ENCODE data around the gene ZNF644.
"Not testable (repeated sequence)": the region's sequence is repeated elsewhere in the genome, so short reads cannot be mapped to it uniquely, and the experiment has no call there.

Gene ZNF644

DNA sequence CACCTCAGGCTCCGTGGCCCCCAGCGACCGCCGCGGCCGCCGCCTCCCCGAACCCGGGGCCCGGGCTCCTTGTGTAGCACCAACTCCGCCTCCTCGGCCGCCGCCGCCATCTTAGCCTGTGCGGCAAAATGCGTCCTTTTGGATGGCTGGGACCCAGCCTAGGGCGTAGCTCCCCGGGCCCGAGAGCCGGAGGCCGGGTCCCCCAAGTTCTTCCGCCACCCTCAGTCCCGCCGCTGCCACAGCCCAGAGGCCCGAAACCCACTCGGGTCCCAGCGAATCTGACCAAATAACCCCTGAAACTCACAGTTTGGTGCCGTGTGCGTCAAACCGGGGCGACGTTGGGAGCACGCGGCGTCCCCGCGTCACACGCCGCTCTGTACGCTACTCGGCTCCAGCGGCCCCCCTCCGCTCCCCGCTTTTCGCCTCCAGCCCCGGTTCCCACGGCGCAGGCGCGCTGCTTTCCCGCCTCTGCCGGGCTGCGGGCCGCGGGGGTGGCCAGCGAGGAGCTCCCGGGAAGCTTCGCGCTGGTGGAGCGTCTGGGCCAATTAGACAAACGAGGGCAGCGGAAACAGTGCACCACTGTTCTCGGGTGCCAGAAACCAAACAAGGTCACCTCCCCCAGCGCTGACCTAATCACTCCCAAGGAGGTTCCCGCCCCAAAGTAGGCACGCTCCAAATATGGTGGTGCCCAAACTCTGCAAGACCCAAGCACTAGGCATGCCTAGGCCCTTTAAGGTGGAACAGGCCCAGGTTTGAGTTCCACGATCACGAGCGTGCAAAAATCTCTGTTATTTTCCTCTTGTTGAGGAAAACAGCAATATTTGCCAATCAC lies at the start of gene ZNF644:
ZNF644 (minus strand) TSS at position 350 of the 832 bp plus-strand sequence. CDS start 39,682 bp downstream, outside the sequence.
- Histone ChIP-seq H3K36me3 (ENCODE audit: insufficient read depth, low read length) (no peaks in the 10 kb centered on the region; the same call in 1 of the 2 replicates), H3K9me3 (ENCODE audit: control insufficient read depth, insufficient read depth, low read length) (no peaks in the 10 kb centered on the region), H3K9ac (ENCODE audit: low read depth, low read length) (peak within 1 kb of the TSS; percentile 90), H3K4me1 (ENCODE audit: insufficient read depth, low read length) (peaks cover 9% of the 10 kb centered on the region)

DNA sequence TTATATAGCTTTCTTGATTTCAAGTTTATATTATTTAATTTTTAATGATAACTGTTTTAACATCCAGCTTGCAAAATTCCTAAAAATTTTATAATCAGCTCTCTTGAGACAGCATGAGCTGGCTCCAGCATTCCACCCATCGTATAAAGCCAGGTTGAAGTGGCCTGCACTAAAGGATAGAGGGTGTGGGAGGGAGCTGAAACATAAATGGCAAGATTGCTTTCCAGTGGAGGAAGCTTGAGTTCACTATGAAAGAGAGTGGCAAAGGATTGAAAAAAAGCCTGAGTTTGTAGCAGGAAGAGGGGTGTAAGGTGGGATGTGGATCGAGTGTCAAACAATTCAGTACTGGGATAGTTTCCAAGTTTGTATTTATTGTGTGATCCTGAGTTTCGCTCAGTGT lies 48.5 kb upstream of the ZNF644 start:
- Histone ChIP-seq H3K9ac (ENCODE audit: low read depth, low read length) (no peak overlapping the region), H3K4me1 (ENCODE audit: insufficient read depth, low read length) (peaks cover 7% of the 10 kb centered on the region; the same call in 1 of the 2 replicates), H3K9me3 (ENCODE audit: control insufficient read depth, insufficient read depth, low read length) (no peaks in the 10 kb centered on the region), H3K36me3 (ENCODE audit: insufficient read depth, low read length) (no peaks in the 10 kb centered on the region)

DNA sequence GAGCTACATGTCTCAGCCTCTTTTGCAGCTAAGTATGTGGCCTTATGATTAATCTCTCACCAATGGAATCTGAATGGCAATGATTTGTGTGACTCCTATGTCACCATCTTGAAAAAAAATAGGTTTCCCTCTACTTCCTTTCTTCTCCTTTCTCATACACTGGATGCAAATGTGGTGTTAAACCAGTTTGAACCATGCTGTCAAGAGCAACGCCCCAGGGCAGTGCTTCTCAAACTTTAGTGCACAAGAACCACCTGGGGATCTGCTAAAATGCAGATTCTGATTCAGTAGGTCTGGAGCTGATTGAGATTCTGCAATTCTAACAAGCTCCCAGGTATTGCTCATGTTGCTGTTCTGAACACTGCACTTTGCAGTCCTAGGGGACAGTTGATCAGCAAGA lies 44.7 kb upstream of the ZNF644 start:
- Histone ChIP-seq H3K36me3 (ENCODE audit: insufficient read depth, low read length) (no peaks in the 10 kb centered on the region), H3K9ac (ENCODE audit: low read depth, low read length) (no peak overlapping the region), H3K4me1 (ENCODE audit: insufficient read depth, low read length) (peaks cover 7% of the 10 kb centered on the region; the same call in 1 of the 2 replicates), H3K9me3 (ENCODE audit: control insufficient read depth, insufficient read depth, low read length) (no peaks in the 10 kb centered on the region; the same call in 1 of the 2 replicates)

DNA sequence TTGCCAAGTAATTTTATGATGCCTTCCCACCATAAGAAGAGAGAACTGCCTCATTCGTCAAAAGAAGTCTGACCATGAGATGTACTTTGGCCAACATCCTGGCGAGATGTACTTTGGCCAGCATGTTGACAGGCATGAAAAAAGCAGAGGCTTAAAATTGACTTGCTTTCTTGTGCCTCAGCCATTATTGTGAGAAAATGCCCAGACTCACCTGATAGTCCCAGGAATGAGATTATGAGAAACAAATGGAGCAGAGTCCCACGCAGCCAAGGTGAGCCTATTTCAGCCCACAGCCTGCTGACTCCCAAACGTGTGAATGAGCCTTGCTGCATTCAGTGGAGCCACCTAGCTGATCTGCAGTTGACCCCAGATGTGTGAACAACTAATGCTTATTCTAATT lies 43.5 kb upstream of the ZNF644 start:
- Histone ChIP-seq H3K9me3 (ENCODE audit: control insufficient read depth, insufficient read depth, low read length) (no peaks in the 10 kb centered on the region; the same call in 1 of the 2 replicates), H3K4me1 (ENCODE audit: insufficient read depth, low read length) (peaks cover 7% of the 10 kb centered on the region; the same call in 1 of the 2 replicates)

DNA sequence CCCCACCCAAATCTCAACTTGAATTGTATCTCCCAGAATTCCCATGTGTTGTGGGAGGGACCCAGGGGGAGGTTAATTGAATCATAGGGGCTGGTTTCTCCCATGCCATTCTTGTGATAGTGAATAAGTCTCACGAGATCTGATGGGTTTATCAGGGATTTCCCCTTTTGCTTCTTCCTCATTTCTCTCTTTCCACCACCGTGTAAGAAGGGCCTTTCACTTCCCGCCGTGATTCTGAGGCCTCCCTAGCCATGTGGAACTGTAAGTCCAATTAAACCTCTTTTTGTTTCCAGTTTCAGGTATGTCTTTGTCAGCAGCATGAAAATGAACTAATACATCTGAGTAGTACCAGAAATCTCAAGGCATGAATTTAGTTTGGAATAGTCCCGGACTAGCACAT lies 41.6 kb upstream of the ZNF644 start:
- not testable (repeated sequence) for H3K9ac ChIP-seq (ENCODE audit: low read depth, low read length); H3K36me3 ChIP-seq (ENCODE audit: insufficient read depth, low read length); H3K4me1 ChIP-seq (ENCODE audit: insufficient read depth, low read length); H3K9me3 ChIP-seq (ENCODE audit: control insufficient read depth, insufficient read depth, low read length)

More for the DNA sequence above, 43.5 kb upstream of the ZNF644 start:
- Histone ChIP-seq H3K36me3 (ENCODE audit: insufficient read depth, low read length) (no peaks in the 10 kb centered on the region), H3K9ac (ENCODE audit: low read depth, low read length) (no peak overlapping the region)

DNA sequence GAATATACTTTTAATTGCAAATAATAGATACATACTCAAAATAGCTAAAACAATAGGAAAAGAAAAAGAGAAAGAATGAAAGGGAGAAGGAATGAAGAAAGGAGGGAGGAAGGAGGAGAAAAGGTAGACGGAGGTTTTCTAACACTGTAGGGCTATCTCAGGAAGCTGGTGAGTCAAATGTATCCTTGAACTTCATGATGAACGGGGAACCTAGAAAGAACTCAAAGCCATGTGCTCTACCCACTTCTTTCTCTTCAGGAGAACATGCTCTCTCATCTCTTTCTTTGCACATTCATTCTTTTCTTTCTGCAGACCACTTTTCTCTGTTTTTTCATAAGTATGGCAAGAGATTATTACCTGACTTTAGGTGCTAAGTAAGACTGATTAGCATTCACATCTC lies 37.3 kb upstream of the ZNF644 start:
- H3K9ac ChIP-seq (ENCODE audit: low read depth, low read length), result no peak overlapping the region
- no peaks in the 10 kb centered on the region for H3K4me1 ChIP-seq (ENCODE audit: insufficient read depth, low read length)
- H3K36me3 ChIP-seq (ENCODE audit: insufficient read depth, low read length), result no peaks in the 10 kb centered on the region
- H3K9me3 ChIP-seq (ENCODE audit: control insufficient read depth, insufficient read depth, low read length), result no peaks in the 10 kb centered on the region

GRCh38 chr1:91057784-91058183 lies 35.9 kb upstream of the ZNF644 start:
- Histone ChIP-seq H3K9ac (ENCODE audit: low read depth, low read length) (no peak overlapping the region), H3K4me1 (ENCODE audit: insufficient read depth, low read length) (no peaks in the 10 kb centered on the region), H3K9me3 (ENCODE audit: control insufficient read depth, insufficient read depth, low read length) (no peaks in the 10 kb centered on the region), H3K36me3 (ENCODE audit: insufficient read depth, low read length) (no peaks in the 10 kb centered on the region)

DNA sequence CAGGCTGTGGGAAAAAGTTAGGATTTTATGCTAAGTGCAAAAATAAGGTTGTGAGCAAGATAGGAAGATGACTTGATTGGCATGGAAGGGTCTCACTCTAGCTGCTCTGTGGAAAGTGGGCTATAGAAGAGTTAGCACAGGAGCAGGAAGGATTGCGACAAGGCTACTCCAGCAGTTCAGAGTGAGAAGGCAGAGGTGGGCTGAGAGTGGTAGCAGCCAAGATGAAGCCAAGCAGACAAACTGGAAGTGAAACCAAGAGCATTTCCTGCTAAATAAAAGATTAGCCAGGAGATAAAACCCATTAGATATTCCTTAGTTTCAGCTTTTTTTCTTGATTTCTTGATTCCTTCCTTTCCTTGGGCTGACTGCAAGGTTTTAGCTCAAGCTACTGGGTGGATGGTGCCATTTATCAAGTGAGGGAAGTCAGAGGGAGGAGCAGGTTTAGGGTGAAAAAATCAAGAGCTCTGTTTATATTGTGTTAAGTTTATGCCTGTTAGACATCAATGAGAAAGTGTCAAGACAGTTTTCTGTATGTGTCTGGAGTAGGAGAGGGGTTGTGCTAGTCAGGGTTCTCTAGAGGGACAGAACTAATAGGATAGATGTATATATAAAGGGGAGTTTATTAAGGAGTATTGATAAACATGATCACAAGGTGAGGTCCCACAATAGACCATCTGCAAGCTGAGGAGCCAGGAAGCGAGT lies 33.1 kb upstream of the ZNF644 start:
- H3K4me1 ChIP-seq (ENCODE audit: insufficient read depth, low read length), result no peaks in the 10 kb centered on the region
- no peak overlapping the region for H3K9ac ChIP-seq (ENCODE audit: low read depth, low read length)
- H3K36me3 ChIP-seq (ENCODE audit: insufficient read depth, low read length), result no peaks in the 10 kb centered on the region
- no peaks in the 10 kb centered on the region for H3K9me3 ChIP-seq (ENCODE audit: control insufficient read depth, insufficient read depth, low read length)

DNA sequence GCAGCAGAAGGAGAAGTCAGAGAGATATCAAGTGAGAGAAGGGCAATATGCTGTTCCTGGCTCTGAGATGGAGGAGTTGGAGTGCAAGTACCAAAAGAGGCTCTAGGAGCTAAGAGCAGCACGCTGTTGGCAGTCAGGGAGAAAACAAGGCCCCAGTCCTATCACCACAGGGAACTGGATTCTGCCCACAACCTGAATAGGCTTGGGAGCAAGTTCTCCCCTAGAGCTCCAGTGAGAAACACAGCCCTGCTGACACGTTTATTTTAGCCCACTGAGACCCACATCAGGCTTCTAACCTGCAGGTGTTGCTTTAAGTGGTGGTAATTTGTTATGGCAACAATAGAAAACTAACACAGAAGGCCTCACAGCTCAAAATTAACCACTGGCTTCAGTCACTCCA lies 31.8 kb upstream of the ZNF644 start:
- no peaks in the 10 kb centered on the region for H3K36me3 ChIP-seq (ENCODE audit: insufficient read depth, low read length)
- no peaks in the 10 kb centered on the region for H3K9me3 ChIP-seq (ENCODE audit: control insufficient read depth, insufficient read depth, low read length)
- no peaks in the 10 kb centered on the region for H3K4me1 ChIP-seq (ENCODE audit: insufficient read depth, low read length)
- no peak overlapping the region for H3K9ac ChIP-seq (ENCODE audit: low read depth, low read length)

DNA sequence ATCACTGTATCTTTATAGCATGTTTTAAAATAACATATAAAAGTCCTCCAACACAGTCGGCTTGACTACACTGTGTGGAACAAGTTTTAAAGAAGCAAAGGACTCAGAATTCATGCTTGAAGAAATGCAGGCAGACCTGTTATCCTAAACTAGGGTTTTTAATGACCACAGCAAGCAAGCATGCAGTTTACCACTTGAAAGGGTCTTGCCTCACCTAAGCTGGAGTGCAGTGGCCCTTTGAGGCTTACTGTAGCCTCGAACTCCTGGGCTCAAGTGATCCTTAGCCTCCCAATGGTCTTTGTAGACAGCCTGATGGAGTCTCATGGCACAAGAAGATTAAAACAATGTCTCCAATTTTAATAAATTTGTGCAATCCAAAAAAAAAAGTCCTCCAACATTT lies 27.7 kb upstream of the ZNF644 start:
- not testable (repeated sequence) for H3K4me1 ChIP-seq (ENCODE audit: insufficient read depth, low read length)

DNA sequence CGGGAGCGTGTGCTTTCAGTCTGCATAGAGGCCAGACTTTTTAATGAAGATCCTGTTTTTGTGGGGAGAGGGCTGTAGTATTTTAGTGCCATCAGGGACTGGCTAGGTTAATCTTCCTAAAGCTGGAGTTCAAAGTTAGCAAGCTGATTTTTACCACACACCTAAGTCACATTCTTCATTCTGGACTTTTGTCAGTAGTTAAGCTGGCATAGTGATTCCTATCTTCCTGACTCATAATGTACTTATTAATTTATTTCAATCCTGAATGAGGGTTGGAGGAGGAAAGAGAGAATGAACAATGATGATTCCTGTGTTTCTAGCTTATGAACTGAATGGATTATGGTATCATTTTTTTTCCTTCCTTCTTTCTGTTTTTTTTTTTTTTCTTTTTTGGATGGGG lies 24.9 kb upstream of the ZNF644 start:
- no peak overlapping the region for H3K9ac ChIP-seq (ENCODE audit: low read depth, low read length)
- H3K9me3 ChIP-seq (ENCODE audit: control insufficient read depth, insufficient read depth, low read length), result no peaks in the 10 kb centered on the region
- H3K36me3 ChIP-seq (ENCODE audit: insufficient read depth, low read length), result no peaks in the 10 kb centered on the region
- no peaks in the 10 kb centered on the region for H3K4me1 ChIP-seq (ENCODE audit: insufficient read depth, low read length)

More for the DNA sequence above, 27.7 kb upstream of the ZNF644 start:
- not testable (repeated sequence) for H3K9ac ChIP-seq (ENCODE audit: low read depth, low read length); H3K9me3 ChIP-seq (ENCODE audit: control insufficient read depth, insufficient read depth, low read length); H3K36me3 ChIP-seq (ENCODE audit: insufficient read depth, low read length)

DNA sequence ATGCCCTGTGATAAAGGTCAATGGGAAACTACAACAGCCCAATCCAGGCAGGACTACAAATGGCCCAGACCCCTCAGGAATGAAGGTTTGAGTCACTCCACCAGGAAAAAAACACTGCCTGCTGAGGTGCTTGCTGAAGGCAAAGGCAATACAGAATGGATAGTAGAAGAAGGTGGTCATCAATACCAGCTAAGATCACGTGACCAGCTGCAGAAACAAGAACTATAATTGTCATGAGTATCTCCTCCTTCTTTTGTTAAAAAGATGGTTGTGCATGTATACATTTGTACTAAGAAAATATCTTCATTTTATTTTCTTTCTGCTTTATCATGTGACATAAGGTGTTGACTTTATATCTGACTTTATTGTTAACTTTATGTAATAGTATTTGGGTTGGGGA lies 23.4 kb upstream of the ZNF644 start:
- no peaks in the 10 kb centered on the region for H3K4me1 ChIP-seq (ENCODE audit: insufficient read depth, low read length)
- no peak overlapping the region for H3K9ac ChIP-seq (ENCODE audit: low read depth, low read length)
- no peaks in the 10 kb centered on the region for H3K36me3 ChIP-seq (ENCODE audit: insufficient read depth, low read length)
- H3K9me3 ChIP-seq (ENCODE audit: control insufficient read depth, insufficient read depth, low read length), result no peaks in the 10 kb centered on the region

GRCh38 chr1:91044776-91045175 lies 22.9 kb upstream of the ZNF644 start:
- H3K9ac ChIP-seq (ENCODE audit: low read depth, low read length); H3K36me3 ChIP-seq (ENCODE audit: insufficient read depth, low read length); H3K9me3 ChIP-seq (ENCODE audit: control insufficient read depth, insufficient read depth, low read length); H3K4me1 ChIP-seq (ENCODE audit: insufficient read depth, low read length): not testable (repeated sequence)

GRCh38 chr1:91042372-91042771 lies 20.5 kb upstream of the ZNF644 start:
- not testable (repeated sequence) for H3K36me3 ChIP-seq (ENCODE audit: insufficient read depth, low read length); H3K9me3 ChIP-seq (ENCODE audit: control insufficient read depth, insufficient read depth, low read length); H3K9ac ChIP-seq (ENCODE audit: low read depth, low read length); H3K4me1 ChIP-seq (ENCODE audit: insufficient read depth, low read length)

GRCh38 chr1:91038582-91038981 lies 16.7 kb upstream of the ZNF644 start:
- H3K36me3 ChIP-seq (ENCODE audit: insufficient read depth, low read length), result no peaks in the 10 kb centered on the region
- no peaks in the 10 kb centered on the region for H3K9me3 ChIP-seq (ENCODE audit: control insufficient read depth, insufficient read depth, low read length)
- H3K9ac ChIP-seq (ENCODE audit: low read depth, low read length), result no peak overlapping the region
- H3K4me1 ChIP-seq (ENCODE audit: insufficient read depth, low read length), result no peaks in the 10 kb centered on the region

Data from ES-I3 (cell line).